HCT116 (cell line): ENCODE data around the gene FAM163B. TPM values are rescaled to one million over a fixed set of nuclear protein-coding genes. Genes with fewer than 3 reads are reported as not detected.

Experiments
- ATAC-seq: fragments of 200-7000 bp; cut with Tn5 transposase; 2 replicates; pipeline ENCODE4 v1.9.1; 2020; ENCODE audit warnings: mild to moderate bottlenecking, moderate library complexity
- BruUV-seq: library from RNA; stranded (reverse); fragments of 400-500 nt; replicated peaks from 2 replicates; lab custom pipeline; 2021; lab: Mats Ljungman, UMichigan
- CTCF ChIA-PET: fragments of 300-600 bp; sonication (Branson Sonifier 250); formaldehyde crosslinking; loops from one replicate; lab custom pipeline; 2021; ENCODE audit warnings: antibody characterized with exemption; lab: Charles Lee
- POLR2A ChIA-PET: fragments of 300-600, 350-600 bp; sonication (Branson Sonifier 250); formaldehyde crosslinking; loops from one replicate; lab custom pipeline; 2021; ENCODE audit warnings: antibody characterized with exemption; lab: Charles Lee
- RAD21 ChIA-PET, 2 experiments: fragments of 300-600 bp; sonication (Branson Sonifier 250); formaldehyde crosslinking; loops; one replicate each; lab custom pipeline; 2023; ENCODE audit warnings: low total read pairs in 2 of 2; ENCODE audit not compliant: uncharacterized antibody in 2 of 2, unreplicated experiment in 2 of 2, low non-redundant PET in 1 of 2; lab: Charles Lee
- DNase-seq: peaks from one replicate; pipeline ENCODE4 v3.0.0-alpha.2; 2010; ENCODE audit warnings: low read depth, low spot score
- H2AFZ ChIP-seq: fragments of 200-600 bp; shearing (Covaris generic), sonication (generic); 2 replicates; pipeline ENCODE4 v1.6.1; 2017; ENCODE audit warnings: low read depth, mixed run types, mixed read lengths, antibody characterized with exemption, low read length; ENCODE audit not compliant: poor library complexity, severe bottlenecking
- H3K27ac ChIP-seq: 2 replicates; pipeline ENCODE4 v1.5.1; 2012; ENCODE audit warnings: low read depth, low read length
- H3K27me3 ChIP-seq: fragments of 200-600 bp; sonication (generic); 2 replicates; pipeline ENCODE4 v1.6.1; 2016; ENCODE audit warnings: mixed run types, low read length, mixed read lengths; ENCODE audit not compliant: insufficient read depth
- H3K36me3 ChIP-seq, 2 experiments: fragments of 200-500 bp in 1 of 2; fragments of 200-600 bp in 1 of 2; sonication (Bioruptor generic) in 1 of 2; sonication (generic) in 1 of 2; 2 replicates each; pipeline versions ENCODE4 v1.5.1 to v1.6.1; 2014 to 2016; ENCODE audit warnings: low read length in 2 of 2, inconsistent platforms in 1 of 2, mixed read lengths in 1 of 2, mixed run types in 1 of 2; ENCODE audit not compliant: insufficient read depth in 2 of 2, control insufficient read depth in 1 of 2
- H3K4me1 ChIP-seq, 2 experiments: fragments of 200-600 bp in 1 of 2; sonication (generic) in 1 of 2; 2 replicates each; pipeline versions ENCODE4 v1.5.1 to v1.6.1; 2012 to 2017; ENCODE audit warnings: low read length in 2 of 2, inconsistent platforms in 1 of 2, mild to moderate bottlenecking in 1 of 2, mixed read lengths in 1 of 2, mixed run types in 1 of 2, moderate library complexity in 1 of 2; ENCODE audit not compliant: insufficient read depth in 2 of 2, control insufficient read depth in 1 of 2
- H3K4me2 ChIP-seq: fragments of 200-600 bp; sonication (generic); 2 replicates; pipeline ENCODE4 v1.6.1; 2017; ENCODE audit warnings: mixed run types, low read length, mixed read lengths
- H3K4me3 ChIP-seq, 2 experiments: fragments of 200-600 bp in 1 of 2; sonication (generic) in 1 of 2; replicated peaks in 1 of 2; 2 replicates each; pipeline ENCODE4 v1.5.1; 2011 to 2016; ENCODE audit warnings: low read length in 2 of 2, control low read depth in 1 of 2, low read depth in 1 of 2, mild to moderate bottlenecking in 1 of 2, mixed read lengths in 1 of 2, mixed run types in 1 of 2
- H3K79me2 ChIP-seq: fragments of 200-600 bp; sonication (generic); 2 replicates; pipeline ENCODE4 v1.6.1; 2017; ENCODE audit warnings: mild to moderate bottlenecking, mixed run types, low read length, moderate library complexity, mixed read lengths; ENCODE audit not compliant: insufficient read depth
- H3K9ac ChIP-seq: fragments of 200-600 bp; sonication (generic); 2 replicates; pipeline ENCODE4 v1.6.1; 2016; ENCODE audit warnings: low read length, mixed read lengths
- H3K9me2 ChIP-seq: fragments of 200-600 bp; sonication (generic), shearing (Covaris generic); 2 replicates; pipeline ENCODE4 v1.6.1; 2017; ENCODE audit warnings: mixed run types, mild to moderate bottlenecking, moderate library complexity; ENCODE audit not compliant: insufficient read depth
- H3K9me3 ChIP-seq, 2 experiments: fragments of 200-500 bp in 1 of 2; fragments of 200-600 bp in 1 of 2; sonication (Bioruptor generic) in 1 of 2; sonication (generic) in 1 of 2; 2 replicates each; pipeline ENCODE4 v1.6.1; 2014 to 2017; ENCODE audit warnings: low read length in 2 of 2, mixed read lengths in 2 of 2, inconsistent platforms in 1 of 2, low read depth in 1 of 2, mild to moderate bottlenecking in 1 of 2, mixed run types in 1 of 2, moderate library complexity in 1 of 2; ENCODE audit not compliant: control insufficient read depth in 1 of 2, insufficient read depth in 1 of 2
- H4K20me1 ChIP-seq: fragments of 200-600 bp; sonication (generic), shearing (Covaris generic); 2 replicates; pipeline ENCODE4 v1.6.1; 2017; ENCODE audit warnings: mixed run types, mild to moderate bottlenecking, moderate library complexity; ENCODE audit not compliant: insufficient read depth
- ATF3 ChIP-seq: IDR thresholded peaks from 2 replicates; pipeline ENCODE4 v1.6.1; 2012
- CBX3 ChIP-seq: IDR thresholded peaks from 2 replicates; pipeline ENCODE4 v1.6.1; 2012; ENCODE audit warnings: low read depth
- CEBPB ChIP-seq: IDR thresholded peaks from 2 replicates; pipeline ENCODE4 v1.6.1; 2012; ENCODE audit warnings: low read depth
- CTCF ChIP-seq, 3 experiments: fragments of 200-600 bp in 1 of 3; sonication (generic) in 1 of 3; IDR thresholded peaks in 2 of 3; conservative IDR thresholded peaks in 1 of 3; 2 replicates each; pipeline ENCODE4 v1.5.1; 2012 to 2017; ENCODE audit warnings: low read depth in 2 of 3, low read length in 2 of 3, antibody characterized with exemption in 1 of 3, borderline replicate concordance in 1 of 3, control low read depth in 1 of 3, mild to moderate bottlenecking in 1 of 3, mixed read lengths in 1 of 3, mixed run types in 1 of 3, moderate library complexity in 1 of 3; ENCODE audit not compliant: insufficient read depth in 1 of 3
- EGR1 ChIP-seq: IDR thresholded peaks from 2 replicates; pipeline ENCODE4 v1.6.1; 2012; ENCODE audit warnings: low read depth
- ELF1 ChIP-seq: IDR thresholded peaks from 2 replicates; pipeline ENCODE4 v1.6.1; 2012; ENCODE audit warnings: low read depth, borderline replicate concordance
- EZH2 ChIP-seq: fragments of 200-600 bp; sonication (generic); IDR thresholded peaks from 2 replicates; pipeline ENCODE4 v1.6.1; 2017; ENCODE audit warnings: antibody characterized with exemption, mixed run types
- FOSL1 ChIP-seq: IDR thresholded peaks from 2 replicates; pipeline ENCODE4 v1.6.1; 2012; ENCODE audit warnings: low read depth
- JUND ChIP-seq: IDR thresholded peaks from 2 replicates; pipeline ENCODE4 v1.6.1; 2012
- MAX ChIP-seq: IDR thresholded peaks from 2 replicates; pipeline ENCODE4 v1.6.1; 2012
- POLR2A ChIP-seq: IDR thresholded peaks from 2 replicates; pipeline ENCODE4 v1.7.0; 2011; ENCODE audit warnings: borderline replicate concordance; ENCODE audit not compliant: insufficient read depth, insufficient read length; ENCODE audit errors: extremely low read depth
- POLR2AphosphoS5 ChIP-seq: IDR thresholded peaks from 2 replicates; pipeline ENCODE4 v1.6.1; 2011; ENCODE audit warnings: mild to moderate bottlenecking, low read depth, low read length, moderate library complexity
- RAD21 ChIP-seq: IDR thresholded peaks from 2 replicates; pipeline ENCODE4 v1.6.1; 2012; ENCODE audit warnings: low read depth, mild to moderate bottlenecking
- SRF ChIP-seq: IDR thresholded peaks from 2 replicates; pipeline ENCODE4 v1.6.1; 2012; ENCODE audit warnings: low read depth
- YY1 ChIP-seq: IDR thresholded peaks from 2 replicates; pipeline ENCODE4 v1.6.1; 2011; ENCODE audit warnings: low read length, low read depth, moderate library complexity, mild to moderate bottlenecking; ENCODE audit not compliant: insufficient replicate concordance; ENCODE audit errors: extremely low read depth
- ZBTB33 ChIP-seq: IDR thresholded peaks from 2 replicates; pipeline ENCODE4 v1.6.1; 2011; ENCODE audit warnings: mild to moderate bottlenecking, low read length, moderate library complexity; ENCODE audit not compliant: insufficient replicate concordance; ENCODE audit errors: extremely low read depth
- ZNF274 ChIP-seq: fragments of 200-500 bp; sonication (Bioruptor generic); IDR thresholded peaks from 2 replicates; pipeline ENCODE4 v1.6.1; 2014; ENCODE audit warnings: mild to moderate bottlenecking, low read depth, low read length, inconsistent platforms
- intact Hi-C: fragments of 100-400 bp; cut with micrococcal nuclease; formaldehyde crosslinking; loops from 2 replicates; pipeline ENCODE4 v1.10.0; 2022
- total RNA-seq: library from RNA; stranded (reverse); gene quantifications from one replicate; pipeline ENCODE4 v1.2.1, GENCODE V29; 2021; ENCODE audit not compliant: unreplicated experiment

FAM163B gene
- total RNA-seq, 1 experiment from 2014 or later = not detected

GRCh38 chr9:133556354-133556753 is 52.8 kb downstream of the FAM163B start:
- TF ChIP-seq FOSL1 = no peak
- H3K4me1 ChIP-seq = peaks cover 34 to 37% of the 10 kb centered on the region in 2 experiments
- CTCF ChIA-PET = no interaction called here
- no peak overlapping the region for H3K27ac ChIP-seq
- H2AFZ ChIP-seq = no peak overlapping the region
- POLR2A ChIA-PET = no interaction called here
- H3K79me2 ChIP-seq = no peaks in the 10 kb centered on the region
- no peaks in the 10 kb centered on the region for H3K9me2 ChIP-seq
- H3K9me3 ChIP-seq = no peaks in the 10 kb centered on the region
- intact Hi-C loops = no loop called here
- H3K27me3 ChIP-seq = peaks cover 2% of the 10 kb centered on the region; the same call in 1 of the 2 replicates
- H3K4me2 ChIP-seq = no peak overlapping the region
- no peak overlapping the region for H3K9ac ChIP-seq
- BruUV-seq = no TSS peak
- no peaks in the 10 kb centered on the region for H4K20me1 ChIP-seq
- H3K36me3 ChIP-seq = no peaks in the 10 kb centered on the region
- ATAC-seq (no peak), DNase-seq (no peak)
- RAD21 ChIA-PET = no interaction called here
- H3K4me3 ChIP-seq = no peak overlapping the region

- Histone ChIP-seq H3K4me2 (no peak overlapping the region), H3K9me3 (no peaks in the 10 kb centered on the region), H3K9me2 (no peaks in the 10 kb centered on the region), H3K9ac (no peak overlapping the region), H3K79me2 (no peaks in the 10 kb centered on the region), H3K27me3 (peaks cover 2% of the 10 kb centered on the region; the same call in 1 of the 2 replicates), H3K4me1 (peaks cover 27 to 30% of the 10 kb centered on the region in 2 experiments), H2AFZ (no peak overlapping the region), H3K4me3 (no peak overlapping the region), H3K36me3 (no peaks in the 10 kb centered on the region), H3K27ac (no peak overlapping the region), H4K20me1 (no peaks in the 10 kb centered on the region)
- ChIA-PET POLR2A (interaction anchor here (0.6 kb wide), 1 partner anchor 31 kb away, joined by 3 read pairs; no protein-coding TSS in a partner anchor), CTCF (no interaction called here), RAD21 (no interaction called here)
- intact Hi-C loops = no loop called here
- no TSS peak for BruUV-seq
- ATAC-seq (no peak), DNase-seq (no peak)
- TF ChIP-seq ZNF274 = no peak
- TF ChIP-seq ZBTB33 = no peak
- TF ChIP-seq JUND = no peak
- TF ChIP-seq CBX3 = no peak
- TF ChIP-seq POLR2AphosphoS5 = no peak
- TF ChIP-seq ELF1 = no peak
- TF ChIP-seq CTCF (IDR thresholded peaks at IDR 0.05 in 2 of 3, conservative IDR thresholded peaks at IDR 0.05 in 1 of 3; ENCODE audit: borderline replicate concordance in 1 of 3, insufficient read depth in 1 of 3, low read depth in 2 of 3, low read length in 2 of 3) = no peak
- TF ChIP-seq ATF3 = no peak
- TF ChIP-seq SRF = no peak
- no peak for TF ChIP-seq YY1
- TF ChIP-seq MAX = no peak
- no peak for TF ChIP-seq EZH2
- TF ChIP-seq EGR1 = no peak
- no peak for TF ChIP-seq CEBPB
- TF ChIP-seq POLR2A = no peak
- TF ChIP-seq RAD21 = no peak
Observed at GRCh38 chr9:133554729-133555128, 54.5 kb downstream of the FAM163B start.
